Upper lobe of right lung (tissue), 1 donor: ENCODE measurements around the gene ARHGAP1. TPM values are rescaled to one million over a fixed set of nuclear protein-coding genes. Genes with fewer than 3 reads are reported as not detected.

Experiments
- ATAC-seq: fragments of 200-7000 bp; cut with Tn5 transposase; one replicate; pipeline ENCODE4 v1.9.1; 2020; ENCODE audit warnings: mild to moderate bottlenecking, moderate library complexity
- DNase-seq: peaks from one replicate; pipeline ENCODE4 v3.0.0-alpha.2; 2020
- H3K27ac ChIP-seq: fragments of 200-600 bp; one replicate; pipeline ENCODE4 v1.8.0; 2022
- H3K27me3 ChIP-seq: fragments of 200-600 bp; one replicate; pipeline ENCODE4 v1.8.0; 2022; ENCODE audit warnings: mild to moderate bottlenecking
- H3K36me3 ChIP-seq: fragments of 200-600 bp; one replicate; pipeline ENCODE4 v1.8.0; 2022
- H3K4me1 ChIP-seq: fragments of 200-600 bp; one replicate; pipeline ENCODE4 v1.8.0; 2022
- H3K4me3 ChIP-seq: fragments of 200-600 bp; one replicate; pipeline ENCODE4 v1.8.0; 2022; ENCODE audit warnings: mild to moderate bottlenecking
- H3K9me3 ChIP-seq: fragments of 200-600 bp; one replicate; pipeline ENCODE4 v1.8.0; 2022
- CTCF ChIP-seq: fragments of 200-600 bp; IDR thresholded peaks from one replicate; pipeline ENCODE4 v1.8.0; 2022; ENCODE audit warnings: antibody characterized with exemption
- intact Hi-C: fragments of 100-400 bp; cut with DNase I; formaldehyde crosslinking; loops from one replicate; pipeline ENCODE4 v1.11.0; 2022
- total RNA-seq: library from RNA; stranded (reverse); fragmentation: NEBNext Ultra II Directional; extraction: Animal tissue kit (Norgen Biotek cat#: 25700); gene quantifications from one replicate; pipeline ENCODE4 v1.2.1, GENCODE V29; 2021
- donor health status: DM: no; HTN: yes; CAD: no; lungs with severe emphysema.

ARHGAP1 gene
- total RNA-seq, 1 donor from 2014 or later, result 62.8 TPM

GRCh38 chr11:46633291-46634217 lies 66.9 kb downstream of the ARHGAP1 start:
- peaks cover 60% of the 10 kb centered on the region for H3K36me3 ChIP-seq
- H3K27me3 ChIP-seq, result no peaks in the 10 kb centered on the region
- intact Hi-C loops, result no loop called here
- no peak overlapping the region for H3K4me3 ChIP-seq
- H3K4me1 ChIP-seq, result no peaks in the 10 kb centered on the region
- DNase-seq (peak; percentile 72), ATAC-seq (peak; percentile 62)
- H3K27ac ChIP-seq, result no peak overlapping the region
- TF ChIP-seq CTCF, result no peak
- H3K9me3 ChIP-seq, result no peaks in the 10 kb centered on the region

DNA sequence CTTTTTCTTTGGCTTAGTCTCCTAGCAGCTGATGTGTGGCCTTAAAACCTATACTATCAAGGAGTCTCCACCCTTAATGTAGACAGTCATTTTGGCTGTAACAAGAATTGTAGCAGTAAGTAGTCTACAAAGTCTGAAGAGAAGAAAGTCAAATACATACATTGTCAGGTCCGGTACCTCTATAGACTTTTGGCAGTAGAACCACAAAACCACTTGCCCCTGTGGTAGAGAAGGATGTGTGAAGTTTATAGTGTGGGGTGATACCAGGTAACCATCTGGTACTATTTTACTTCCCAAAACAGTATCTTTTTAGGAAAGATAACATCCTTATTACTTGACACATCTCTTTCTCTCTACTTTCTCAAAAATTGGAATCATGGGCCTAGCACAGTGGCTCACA lies 67.9 kb downstream of the ARHGAP1 start:
- TF ChIP-seq CTCF, result no peak
- no peaks in the 10 kb centered on the region for H3K27me3 ChIP-seq
- no peak for DNase-seq
- ATAC-seq, result no peak
- no peaks in the 10 kb centered on the region for H3K9me3 ChIP-seq
- no peak overlapping the region for H3K4me3 ChIP-seq
- H3K27ac ChIP-seq, result no peak overlapping the region
- H3K4me1 ChIP-seq, result no peaks in the 10 kb centered on the region
- H3K36me3 ChIP-seq, result peaks cover 62% of the 10 kb centered on the region
- intact Hi-C loops, result no loop called here

DNA sequence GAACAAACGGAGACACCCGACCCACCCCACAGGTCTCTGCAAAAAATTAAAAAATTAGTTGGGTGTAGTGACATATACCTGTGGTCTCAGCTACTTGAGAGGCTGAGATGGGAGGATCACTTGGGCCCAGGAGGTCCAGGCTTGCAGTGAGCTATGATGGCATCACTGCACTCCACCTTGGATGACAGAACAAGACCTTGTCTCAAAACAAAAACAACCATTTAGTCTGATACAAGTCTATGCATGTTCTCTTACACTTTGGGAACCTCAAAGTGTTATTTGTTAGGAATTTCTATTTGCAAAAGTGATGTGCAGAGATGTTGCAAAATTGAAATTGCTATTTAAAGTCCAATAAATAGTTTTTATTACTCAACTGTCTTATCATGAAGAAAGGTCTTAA lies 68.7 kb downstream of the ARHGAP1 start:
- peaks cover 66% of the 10 kb centered on the region for H3K36me3 ChIP-seq
- H3K4me3 ChIP-seq, result no peak overlapping the region
- no peaks in the 10 kb centered on the region for H3K9me3 ChIP-seq
- intact Hi-C loops, result no loop called here
- no peak overlapping the region for H3K27ac ChIP-seq
- ATAC-seq (no peak), DNase-seq (no peak)
- TF ChIP-seq CTCF, result no peak
- H3K27me3 ChIP-seq, result no peaks in the 10 kb centered on the region
- no peaks in the 10 kb centered on the region for H3K4me1 ChIP-seq

- Histone ChIP-seq H3K9me3 (no peaks in the 10 kb centered on the region), H3K36me3 (peaks cover 66% of the 10 kb centered on the region), H3K4me1 (no peaks in the 10 kb centered on the region), H3K4me3 (no peak overlapping the region), H3K27me3 (no peaks in the 10 kb centered on the region), H3K27ac (no peak overlapping the region)
- TF ChIP-seq CTCF, result no peak
- DNase-seq (no peak), ATAC-seq (no peak)
- intact Hi-C loops, result no loop called here
These were observed 70.2 kb downstream of the ARHGAP1 start for GRCh38 chr11:46630237-46630636.

- ATAC-seq, result no peak
- Histone ChIP-seq H3K4me1 (no peaks in the 10 kb centered on the region), H3K36me3 (peaks cover 77% of the 10 kb centered on the region), H3K27ac (no peak overlapping the region), H3K4me3 (no peak overlapping the region), H3K27me3 (no peaks in the 10 kb centered on the region), H3K9me3 (no peaks in the 10 kb centered on the region)
- no peak for TF ChIP-seq CTCF
- DNase-seq, result no peak
- intact Hi-C loops, result no loop called here
These were observed 71.5 kb downstream of the ARHGAP1 start for GRCh38 chr11:46628961-46629360.

Other genes with a start within 250 kb of the ARHGAP1 start
- 33.9 TPM for gene AMBRA1, start 106.6 kb downstream of the ARHGAP1 start, total RNA-seq
- 5.2 TPM for gene HARBI1, start 83.4 kb downstream of the ARHGAP1 start, total RNA-seq
- gene ATG13, start 83.1 kb downstream of the ARHGAP1 start, total RNA-seq, result 61.1 TPM
- gene ZNF408, start 412 bp upstream of the ARHGAP1 start, total RNA-seq, result 9.3 TPM
- not detected for gene F2, start 18.6 kb upstream of the ARHGAP1 start, total RNA-seq
- gene CKAP5, start 145.7 kb upstream of the ARHGAP1 start, total RNA-seq, result 56.3 TPM
- 14.0 TPM for gene LRP4, start 217.9 kb upstream of the ARHGAP1 start, total RNA-seq
- 26.2 TPM for gene CSTPP1, start 236.1 kb upstream of the ARHGAP1 start, total RNA-seq